NT2/D1 (cell line): ENCODE measurements around the gene PRKRIP1.

Source experiments
- SUZ12 ChIP-seq: IDR thresholded peaks from 2 replicates; pipeline ENCODE4 v1.6.1; 2011; ENCODE audit not compliant: insufficient read length, insufficient read depth; ENCODE audit errors: extremely low read depth
- YY1 ChIP-seq: IDR thresholded peaks from 2 replicates; pipeline ENCODE4 v1.6.1; 2011; ENCODE audit not compliant: insufficient read length, insufficient read depth
- ZNF274 ChIP-seq: IDR thresholded peaks from 2 replicates; pipeline ENCODE4 v1.6.1; 2011; ENCODE audit warnings: mild to moderate bottlenecking, low read depth, low read length

DNA sequence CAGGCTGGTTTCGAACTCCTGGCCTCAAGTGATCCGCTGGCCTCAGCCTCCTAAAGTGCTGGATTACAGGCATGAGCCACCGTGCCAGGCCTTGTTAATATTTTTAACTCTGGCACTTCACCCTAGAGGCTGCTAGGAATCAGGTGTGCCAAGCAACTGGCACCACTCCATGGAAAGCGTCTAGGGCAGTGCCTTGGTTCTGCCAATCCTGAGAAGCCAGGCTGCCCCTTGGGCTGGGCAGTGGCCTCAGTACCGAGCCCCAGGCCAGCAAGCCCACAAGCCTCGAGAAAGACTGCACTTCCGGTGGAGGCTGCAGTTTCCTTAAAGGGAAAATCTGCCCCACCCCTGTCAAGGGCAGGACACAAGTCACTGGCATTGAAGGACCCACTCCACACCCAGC, 57.2 kb downstream of the PRKRIP1 start:
- TF ChIP-seq YY1 (no peak), ZNF274 (no peak), SUZ12 (no peak)
